Measurements from ENCODE around the gene CFP. TPM values are rescaled to one million over a fixed set of nuclear protein-coding genes. Genes with fewer than 3 reads are reported as not detected.

Gene CFP
- total RNA-seq, 1 experiment from 2014 or later: 1.3 TPM

DNA sequence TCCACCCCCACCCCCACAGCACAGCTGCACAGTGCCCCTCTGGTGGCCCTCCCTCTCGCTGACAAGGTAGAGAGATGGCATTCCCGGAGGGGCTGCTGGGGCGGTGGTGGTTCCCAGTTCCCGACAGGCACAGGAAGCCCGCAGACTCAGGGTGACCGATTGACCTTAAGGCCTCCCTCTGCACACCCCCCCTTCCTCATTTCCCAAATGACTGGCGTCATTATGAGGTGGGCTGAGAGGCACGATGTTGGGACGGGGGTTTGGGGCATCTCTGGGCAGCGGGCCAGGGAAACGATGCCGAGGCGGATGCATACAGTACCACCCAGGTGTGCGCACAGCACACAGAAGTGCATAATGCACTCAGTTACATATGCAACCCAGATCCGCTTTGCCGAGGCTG lies 51.0 kb downstream of the CFP start:
- H3K27ac ChIP-seq (ENCODE audit: low read depth, low read length): no peak overlapping the region
- no TSS peak for BruUV-seq (replicated peaks)
- intact Hi-C loops (cut with micrococcal nuclease): no loop called here
- DNase-seq (ENCODE audit: low read depth, low spot score): no peak
- no peaks in the 10 kb centered on the region for H3K27me3 ChIP-seq (ENCODE audit: insufficient read depth, low read length)
- H3K79me2 ChIP-seq (ENCODE audit: insufficient read depth, low read length): peaks cover 14% of the 10 kb centered on the region
- no peaks in the 10 kb centered on the region for H3K9me3 ChIP-seq (ENCODE audit: control insufficient read depth in 1 of 2, insufficient read depth in 1 of 2, low read depth in 1 of 2, low read length in 2 of 2)
- CTCF ChIA-PET: no interaction called here
- RAD21 ChIA-PET (ENCODE audit: low non-redundant PET in 1 of 2, low total read pairs in 2 of 2, uncharacterized antibody in 2 of 2, unreplicated experiment in 2 of 2): no interaction called here
- H4K20me1 ChIP-seq (ENCODE audit: insufficient read depth): no peaks in the 10 kb centered on the region
- TF ChIP-seq SRF (IDR thresholded peaks at IDR 0.05; ENCODE audit: low read depth) (no peak), POLR2AphosphoS5 (IDR thresholded peaks at IDR 0.05; ENCODE audit: low read depth, low read length) (no peak), POLR2A (IDR thresholded peaks at IDR 0.05; ENCODE audit: borderline replicate concordance, extremely low read depth, insufficient read depth, insufficient read length) (no peak)
- TF ChIP-seq, protein P1, sequence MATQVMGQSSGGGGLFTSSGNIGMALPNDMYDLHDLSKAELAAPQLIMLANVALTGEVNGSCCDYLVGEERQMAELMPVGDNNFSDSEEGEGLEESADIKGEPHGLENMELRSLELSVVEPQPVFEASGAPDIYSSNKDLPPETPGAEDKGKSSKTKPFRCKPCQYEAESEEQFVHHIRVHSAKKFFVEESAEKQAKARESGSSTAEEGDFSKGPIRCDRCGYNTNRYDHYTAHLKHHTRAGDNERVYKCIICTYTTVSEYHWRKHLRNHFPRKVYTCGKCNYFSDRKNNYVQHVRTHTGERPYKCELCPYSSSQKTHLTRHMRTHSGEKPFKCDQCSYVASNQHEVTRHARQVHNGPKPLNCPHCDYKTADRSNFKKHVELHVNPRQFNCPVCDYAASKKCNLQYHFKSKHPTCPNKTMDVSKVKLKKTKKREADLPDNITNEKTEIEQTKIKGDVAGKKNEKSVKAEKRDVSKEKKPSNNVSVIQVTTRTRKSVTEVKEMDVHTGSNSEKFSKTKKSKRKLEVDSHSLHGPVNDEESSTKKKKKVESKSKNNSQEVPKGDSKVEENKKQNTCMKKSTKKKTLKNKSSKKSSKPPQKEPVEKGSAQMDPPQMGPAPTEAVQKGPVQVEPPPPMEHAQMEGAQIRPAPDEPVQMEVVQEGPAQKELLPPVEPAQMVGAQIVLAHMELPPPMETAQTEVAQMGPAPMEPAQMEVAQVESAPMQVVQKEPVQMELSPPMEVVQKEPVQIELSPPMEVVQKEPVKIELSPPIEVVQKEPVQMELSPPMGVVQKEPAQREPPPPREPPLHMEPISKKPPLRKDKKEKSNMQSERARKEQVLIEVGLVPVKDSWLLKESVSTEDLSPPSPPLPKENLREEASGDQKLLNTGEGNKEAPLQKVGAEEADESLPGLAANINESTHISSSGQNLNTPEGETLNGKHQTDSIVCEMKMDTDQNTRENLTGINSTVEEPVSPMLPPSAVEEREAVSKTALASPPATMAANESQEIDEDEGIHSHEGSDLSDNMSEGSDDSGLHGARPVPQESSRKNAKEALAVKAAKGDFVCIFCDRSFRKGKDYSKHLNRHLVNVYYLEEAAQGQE (IDR thresholded peaks at IDR 0.05; ENCODE audit: low read depth): no peak
- TF ChIP-seq, protein P2, sequence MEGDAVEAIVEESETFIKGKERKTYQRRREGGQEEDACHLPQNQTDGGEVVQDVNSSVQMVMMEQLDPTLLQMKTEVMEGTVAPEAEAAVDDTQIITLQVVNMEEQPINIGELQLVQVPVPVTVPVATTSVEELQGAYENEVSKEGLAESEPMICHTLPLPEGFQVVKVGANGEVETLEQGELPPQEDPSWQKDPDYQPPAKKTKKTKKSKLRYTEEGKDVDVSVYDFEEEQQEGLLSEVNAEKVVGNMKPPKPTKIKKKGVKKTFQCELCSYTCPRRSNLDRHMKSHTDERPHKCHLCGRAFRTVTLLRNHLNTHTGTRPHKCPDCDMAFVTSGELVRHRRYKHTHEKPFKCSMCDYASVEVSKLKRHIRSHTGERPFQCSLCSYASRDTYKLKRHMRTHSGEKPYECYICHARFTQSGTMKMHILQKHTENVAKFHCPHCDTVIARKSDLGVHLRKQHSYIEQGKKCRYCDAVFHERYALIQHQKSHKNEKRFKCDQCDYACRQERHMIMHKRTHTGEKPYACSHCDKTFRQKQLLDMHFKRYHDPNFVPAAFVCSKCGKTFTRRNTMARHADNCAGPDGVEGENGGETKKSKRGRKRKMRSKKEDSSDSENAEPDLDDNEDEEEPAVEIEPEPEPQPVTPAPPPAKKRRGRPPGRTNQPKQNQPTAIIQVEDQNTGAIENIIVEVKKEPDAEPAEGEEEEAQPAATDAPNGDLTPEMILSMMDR (IDR thresholded peaks at IDR 0.05 in 2 of 3, conservative IDR thresholded peaks at IDR 0.05 in 1 of 3; ENCODE audit: borderline replicate concordance in 1 of 3, insufficient read depth in 1 of 3, low read depth in 2 of 3, low read length in 2 of 3): no peak
- H2AFZ ChIP-seq (ENCODE audit: low read depth, low read length, poor library complexity, severe bottlenecking): no peak overlapping the region
- H3K9me2 ChIP-seq (ENCODE audit: insufficient read depth): no peaks in the 10 kb centered on the region
- POLR2A ChIA-PET: no interaction called here
- H3K9ac ChIP-seq (ENCODE audit: low read length): no peak overlapping the region
- ATAC-seq: no peak
- H3K4me2 ChIP-seq (ENCODE audit: low read length): no peak overlapping the region
- H3K4me3 ChIP-seq (replicated peaks in 1 of 2; ENCODE audit: low read depth in 1 of 2, low read length in 2 of 2): no peak overlapping the region
- H3K4me1 ChIP-seq (ENCODE audit: control insufficient read depth in 1 of 2, insufficient read depth in 2 of 2, low read length in 2 of 2): peaks cover 12 to 47% of the 10 kb centered on the region in 2 experiments
- no peaks in the 10 kb centered on the region for H3K36me3 ChIP-seq (ENCODE audit: control insufficient read depth in 1 of 2, insufficient read depth in 2 of 2, low read length in 2 of 2)
